MM.1S (cell line): Measurements from ENCODE around the gene TTYH1.

ENCODE experiments used
- DNase-seq: peaks from one replicate; pipeline ENCODE4 v3.0.0-alpha.2; 2015
- H2AFZ ChIP-seq: fragments of 300-600 bp; sonication (generic); 2 replicates; pipeline ENCODE4 v1.6.0; 2016; ENCODE audit warnings: antibody characterized with exemption, low read length
- H3F3A ChIP-seq: fragments of 300-600 bp; sonication (generic); 2 replicates; pipeline ENCODE4 v1.6.1; 2016; ENCODE audit warnings: mild to moderate bottlenecking, antibody characterized with exemption, low read length, moderate library complexity, mixed read lengths; ENCODE audit not compliant: insufficient read depth
- H3K27ac ChIP-seq: fragments of 300-600 bp; sonication (generic); 2 replicates; pipeline ENCODE4 v1.5.1; 2016; ENCODE audit warnings: mild to moderate bottlenecking, low read length
- H3K27me3 ChIP-seq: fragments of 300-600 bp; sonication (generic); replicated peaks from 2 replicates; pipeline ENCODE4 v1.6.0; 2016; ENCODE audit warnings: low read length; ENCODE audit not compliant: insufficient read depth
- H3K36me3 ChIP-seq: fragments of 300-600 bp; sonication (generic); replicated peaks from 2 replicates; pipeline ENCODE4 v1.6.1; 2016; ENCODE audit warnings: mild to moderate bottlenecking, low read length, mixed read lengths; ENCODE audit not compliant: insufficient read depth
- H3K4me1 ChIP-seq: fragments of 300-600 bp; sonication (generic); 2 replicates; pipeline ENCODE4 v1.6.1; 2016; ENCODE audit warnings: low read length, mixed read lengths
- H3K4me2 ChIP-seq: fragments of 300-600 bp; sonication (generic); 2 replicates; pipeline ENCODE4 v1.6.0; 2016; ENCODE audit warnings: low read depth, low read length
- H3K4me3 ChIP-seq: fragments of 300-600 bp; sonication (generic); 2 replicates; pipeline ENCODE4 v1.5.1; 2016; ENCODE audit warnings: low read length, mixed read lengths
- H3K79me2 ChIP-seq: fragments of 300-600 bp; sonication (generic); 2 replicates; pipeline ENCODE4 v1.6.1; 2016; ENCODE audit warnings: mixed run types, low read length, mixed read lengths
- H3K9ac ChIP-seq: fragments of 300-600 bp; sonication (generic); 2 replicates; pipeline ENCODE4 v1.6.1; 2016; ENCODE audit warnings: low read length, mixed read lengths
- H3K9me2 ChIP-seq: fragments of 300-600 bp; sonication (generic); replicated peaks from 2 replicates; pipeline ENCODE4 v1.6.1; 2016; ENCODE audit warnings: mild to moderate bottlenecking, low read length, mixed read lengths; ENCODE audit not compliant: insufficient read depth
- H3K9me3 ChIP-seq: fragments of 300-600 bp; sonication (generic); replicated peaks from 2 replicates; pipeline ENCODE4 v1.6.1; 2016; ENCODE audit warnings: mild to moderate bottlenecking, low read length, mixed read lengths; ENCODE audit not compliant: insufficient read depth
- H4K20me1 ChIP-seq: fragments of 300-600 bp; sonication (generic); 2 replicates; pipeline ENCODE4 v1.6.1; 2016; ENCODE audit warnings: mild to moderate bottlenecking, low read length, moderate library complexity, mixed read lengths; ENCODE audit not compliant: insufficient read depth
- EZH2 ChIP-seq: fragments of 300-600 bp; sonication (generic); optimal IDR thresholded peaks from 2 replicates; pipeline ENCODE3; 2017; ENCODE audit warnings: low read depth, mild to moderate bottlenecking, antibody characterized with exemption, low read length, mixed read lengths
- EZH2phosphoT487 ChIP-seq: fragments of 300-600 bp; sonication (generic); IDR thresholded peaks from 2 replicates; pipeline ENCODE4 v1.6.1; 2018; ENCODE audit warnings: antibody characterized with exemption, low read length
- TF ChIP-seq, protein P1 (sequence below): fragments of 300-600 bp; sonication (generic); IDR thresholded peaks from 2 replicates; pipeline ENCODE4 v1.5.1; 2016; ENCODE audit warnings: antibody characterized with exemption, low read length, mixed read lengths

TTYH1 gene

DNA sequence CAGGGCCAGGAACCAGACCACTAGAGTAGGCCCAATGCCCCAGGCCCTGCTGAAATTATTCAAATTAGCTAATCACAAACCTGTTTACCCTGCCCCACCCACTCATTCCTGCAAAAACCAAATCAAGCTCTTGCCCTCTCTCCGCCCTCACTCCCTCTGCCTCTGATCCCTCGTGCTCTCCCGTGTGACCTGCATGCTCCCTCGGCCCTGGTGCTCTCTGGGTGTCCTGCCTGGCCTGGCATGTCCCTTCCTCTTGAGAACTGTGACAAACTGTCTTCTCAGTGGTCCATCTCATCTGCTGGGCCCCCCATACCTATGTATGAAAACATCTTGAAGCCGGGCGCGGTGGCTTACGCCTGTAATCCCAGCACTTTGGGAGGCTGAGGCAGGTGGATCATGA is 12.2 kb upstream of the TTYH1 start:
- Histone ChIP-seq H3F3A (no peaks in the 10 kb centered on the region), H3K27ac (no peak overlapping the region), H3K27me3 (peaks cover 66% of the 10 kb centered on the region), H3K9me3 (no peaks in the 10 kb centered on the region), H3K4me2 (no peak overlapping the region), H3K4me3 (no peak overlapping the region), H3K9me2 (no peaks in the 10 kb centered on the region), H3K9ac (no peak overlapping the region), H4K20me1 (no peaks in the 10 kb centered on the region), H2AFZ (no peak overlapping the region), H3K4me1 (no peaks in the 10 kb centered on the region), H3K79me2 (no peaks in the 10 kb centered on the region), H3K36me3 (no peaks in the 10 kb centered on the region)
- TF ChIP-seq, protein P1, sequence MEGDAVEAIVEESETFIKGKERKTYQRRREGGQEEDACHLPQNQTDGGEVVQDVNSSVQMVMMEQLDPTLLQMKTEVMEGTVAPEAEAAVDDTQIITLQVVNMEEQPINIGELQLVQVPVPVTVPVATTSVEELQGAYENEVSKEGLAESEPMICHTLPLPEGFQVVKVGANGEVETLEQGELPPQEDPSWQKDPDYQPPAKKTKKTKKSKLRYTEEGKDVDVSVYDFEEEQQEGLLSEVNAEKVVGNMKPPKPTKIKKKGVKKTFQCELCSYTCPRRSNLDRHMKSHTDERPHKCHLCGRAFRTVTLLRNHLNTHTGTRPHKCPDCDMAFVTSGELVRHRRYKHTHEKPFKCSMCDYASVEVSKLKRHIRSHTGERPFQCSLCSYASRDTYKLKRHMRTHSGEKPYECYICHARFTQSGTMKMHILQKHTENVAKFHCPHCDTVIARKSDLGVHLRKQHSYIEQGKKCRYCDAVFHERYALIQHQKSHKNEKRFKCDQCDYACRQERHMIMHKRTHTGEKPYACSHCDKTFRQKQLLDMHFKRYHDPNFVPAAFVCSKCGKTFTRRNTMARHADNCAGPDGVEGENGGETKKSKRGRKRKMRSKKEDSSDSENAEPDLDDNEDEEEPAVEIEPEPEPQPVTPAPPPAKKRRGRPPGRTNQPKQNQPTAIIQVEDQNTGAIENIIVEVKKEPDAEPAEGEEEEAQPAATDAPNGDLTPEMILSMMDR: no peak
- TF ChIP-seq EZH2 (no peak), EZH2phosphoT487 (no peak)
- no peak for DNase-seq

DNA sequence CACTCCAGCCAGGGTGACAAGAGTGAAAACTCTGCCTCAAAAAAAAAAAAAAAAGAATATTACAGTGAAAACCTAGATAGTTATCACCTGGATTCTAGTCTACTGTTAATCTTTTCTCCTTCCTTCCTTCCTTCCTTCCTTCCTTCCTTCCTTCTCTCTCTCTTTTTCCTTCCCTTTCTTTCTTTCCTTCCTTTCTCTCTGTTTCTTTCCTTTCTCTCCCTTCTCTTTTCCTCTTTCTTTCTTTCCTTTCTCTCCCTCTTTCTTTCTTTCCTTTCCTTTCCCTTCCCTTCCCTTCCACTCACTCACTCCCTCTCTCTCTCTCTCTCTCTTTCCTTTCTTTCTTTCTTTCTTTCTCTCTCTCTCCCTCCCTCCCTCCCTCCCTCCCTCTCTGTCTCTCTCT is 9.6 kb upstream of the TTYH1 start:
- Histone ChIP-seq H2AFZ (no peak overlapping the region), H3K4me2 (no peak overlapping the region), H3K9ac (no peak overlapping the region), H3K36me3 (no peaks in the 10 kb centered on the region), H4K20me1 (no peaks in the 10 kb centered on the region), H3F3A (no peaks in the 10 kb centered on the region), H3K4me1 (no peaks in the 10 kb centered on the region), H3K9me2 (no peaks in the 10 kb centered on the region), H3K4me3 (no peak overlapping the region), H3K79me2 (no peaks in the 10 kb centered on the region), H3K9me3 (no peaks in the 10 kb centered on the region), H3K27me3 (peaks cover 54% of the 10 kb centered on the region), H3K27ac (no peak overlapping the region)
- TF ChIP-seq EZH2: no peak
- TF ChIP-seq EZH2phosphoT487: no peak
- TF ChIP-seq, protein P1: no peak
- no peak for DNase-seq

DNA sequence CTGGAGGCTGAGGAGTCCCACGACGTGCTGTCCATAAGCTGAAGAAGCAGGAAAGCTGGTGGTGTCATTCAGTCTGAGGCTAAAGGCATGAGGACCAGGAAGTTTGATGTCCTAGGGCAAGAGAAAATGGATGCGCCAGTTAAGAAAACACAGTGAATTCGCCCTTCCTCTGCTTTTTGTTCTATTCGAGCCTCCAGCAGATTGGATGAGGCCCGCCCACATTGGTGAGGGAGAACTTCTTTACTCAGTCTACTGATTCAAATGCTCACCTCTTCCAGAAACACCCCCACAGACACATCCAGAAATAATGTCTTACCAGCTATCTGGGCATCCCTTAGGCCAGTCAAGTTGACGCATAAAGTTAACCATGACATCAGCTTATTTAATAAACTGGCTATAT is 7.5 kb upstream of the TTYH1 start:
- H3F3A ChIP-seq: no peaks in the 10 kb centered on the region
- H3K9me2 ChIP-seq: no peaks in the 10 kb centered on the region
- no peak for TF ChIP-seq EZH2
- TF ChIP-seq, protein P1: no peak
- TF ChIP-seq EZH2phosphoT487: no peak
- DNase-seq: no peak
- H3K4me3 ChIP-seq: no peak overlapping the region
- H3K9ac ChIP-seq: no peak overlapping the region
- no peaks in the 10 kb centered on the region for H3K36me3 ChIP-seq
- H3K27me3 ChIP-seq: peaks cover 38% of the 10 kb centered on the region
- no peaks in the 10 kb centered on the region for H4K20me1 ChIP-seq
- no peak overlapping the region for H2AFZ ChIP-seq
- H3K9me3 ChIP-seq: no peaks in the 10 kb centered on the region
- no peak overlapping the region for H3K27ac ChIP-seq
- no peaks in the 10 kb centered on the region for H3K4me1 ChIP-seq
- no peaks in the 10 kb centered on the region for H3K79me2 ChIP-seq
- H3K4me2 ChIP-seq: no peak overlapping the region
